Activated CD8-positive, alpha-beta memory T cell treated with anti-CD3 and anti-CD28 coated beads for 48 hours (primary cell): ENCODE data around the gene PLCB2.
A peak's percentile ranks its signal among the peaks of the same experiment; 100 is the strongest.

Experiments used
- DNase-seq, 3 experiments: peaks; one replicate each; pipeline ENCODE4 v3.0.0-alpha.2; 2020; ENCODE audit warnings: low read depth in 2 of 3, low spot score in 2 of 3

The PLCB2 gene

DNA sequence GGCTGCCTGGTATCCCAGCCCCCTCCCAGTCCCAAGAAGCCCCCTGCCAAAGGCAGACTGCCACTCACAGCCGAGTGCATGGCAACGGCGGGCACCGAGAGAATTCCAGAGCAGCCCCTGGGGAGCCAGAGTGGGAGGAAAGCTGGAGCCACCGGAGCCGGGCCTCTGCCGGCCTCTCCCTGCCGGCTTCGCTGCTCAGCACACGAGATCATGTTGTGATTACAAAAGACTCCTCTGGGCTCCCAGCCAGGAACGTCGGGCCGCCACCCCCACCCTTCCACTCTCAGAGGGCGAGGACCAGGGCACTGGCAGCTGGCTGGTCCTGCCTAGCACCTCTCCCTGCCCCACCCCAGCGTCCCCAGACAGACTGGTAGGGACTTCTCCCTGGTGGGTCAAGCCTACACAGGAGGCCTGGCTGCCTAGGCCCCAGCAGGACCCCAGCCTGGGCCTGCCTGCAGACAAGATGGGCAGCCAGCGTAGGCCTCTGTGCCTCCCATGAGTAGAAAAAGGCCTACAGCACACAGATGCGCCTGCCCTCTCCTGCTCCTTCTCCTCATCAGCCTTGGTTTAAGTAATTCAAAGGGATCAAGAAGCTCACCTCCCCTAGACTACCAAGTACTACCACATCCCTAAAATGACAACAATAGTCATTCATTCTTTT, 33.1 kb upstream of the PLCB2 start, which contains the start of gene CCDC9B:
TSS of gene CCDC9B (minus strand) at position 200 of the 661 bp plus-strand sequence. CDS start at position 80, 120 bp downstream.
- DNase-seq: no peak

DNA sequence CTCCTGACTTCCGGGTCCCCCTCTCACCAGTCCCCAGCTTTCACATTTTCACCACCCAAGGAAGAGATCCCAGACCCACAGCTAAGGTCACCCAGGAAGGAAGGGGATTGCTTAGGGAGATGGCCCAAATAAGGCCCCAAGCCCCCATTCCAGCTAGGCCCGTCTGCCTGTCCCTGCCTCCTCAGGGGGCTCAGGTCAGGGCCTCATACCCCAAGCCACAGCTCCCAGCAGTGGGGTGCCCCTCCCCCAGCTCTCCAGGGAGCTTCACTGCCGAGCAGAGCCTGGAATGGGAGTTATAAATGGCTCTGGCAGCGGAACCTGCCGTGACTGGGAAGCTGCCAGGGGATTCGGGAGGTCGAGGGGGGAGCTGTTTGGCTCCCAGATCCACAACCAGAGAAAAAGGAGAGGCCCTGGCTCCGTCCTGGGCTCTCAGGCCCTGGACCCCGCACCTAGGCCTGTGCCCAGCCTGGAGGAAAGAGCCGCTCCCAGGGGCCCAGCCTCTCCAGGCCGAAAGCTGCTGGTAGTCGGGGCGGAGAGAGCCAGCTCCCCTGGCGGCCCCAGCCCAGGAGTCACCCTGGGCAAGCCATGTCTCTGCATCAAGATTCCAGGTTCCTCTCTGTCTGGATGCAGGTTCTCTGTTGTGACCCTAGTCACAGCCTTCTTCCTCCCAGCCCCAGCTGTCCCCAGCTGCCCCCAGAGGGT, 32.5 kb upstream of the PLCB2 start:
- no peak for DNase-seq

DNA sequence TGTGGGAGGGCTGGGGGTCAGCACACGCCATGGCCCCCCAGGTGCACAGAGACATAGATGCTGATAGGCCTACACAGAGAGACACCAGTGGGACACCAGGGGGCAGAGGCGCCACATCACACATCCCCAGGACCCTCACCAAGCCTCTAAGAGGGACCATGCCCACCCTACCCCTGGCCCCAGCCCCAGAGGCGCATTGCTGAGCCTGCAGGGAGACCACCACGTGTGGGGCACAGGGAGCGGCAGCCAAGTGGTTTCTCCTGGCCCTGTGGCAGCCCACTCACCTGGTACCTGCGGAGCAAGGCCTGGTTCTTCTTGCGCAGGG, 31.8 kb upstream of the PLCB2 start:
- no peak for DNase-seq

DNA sequence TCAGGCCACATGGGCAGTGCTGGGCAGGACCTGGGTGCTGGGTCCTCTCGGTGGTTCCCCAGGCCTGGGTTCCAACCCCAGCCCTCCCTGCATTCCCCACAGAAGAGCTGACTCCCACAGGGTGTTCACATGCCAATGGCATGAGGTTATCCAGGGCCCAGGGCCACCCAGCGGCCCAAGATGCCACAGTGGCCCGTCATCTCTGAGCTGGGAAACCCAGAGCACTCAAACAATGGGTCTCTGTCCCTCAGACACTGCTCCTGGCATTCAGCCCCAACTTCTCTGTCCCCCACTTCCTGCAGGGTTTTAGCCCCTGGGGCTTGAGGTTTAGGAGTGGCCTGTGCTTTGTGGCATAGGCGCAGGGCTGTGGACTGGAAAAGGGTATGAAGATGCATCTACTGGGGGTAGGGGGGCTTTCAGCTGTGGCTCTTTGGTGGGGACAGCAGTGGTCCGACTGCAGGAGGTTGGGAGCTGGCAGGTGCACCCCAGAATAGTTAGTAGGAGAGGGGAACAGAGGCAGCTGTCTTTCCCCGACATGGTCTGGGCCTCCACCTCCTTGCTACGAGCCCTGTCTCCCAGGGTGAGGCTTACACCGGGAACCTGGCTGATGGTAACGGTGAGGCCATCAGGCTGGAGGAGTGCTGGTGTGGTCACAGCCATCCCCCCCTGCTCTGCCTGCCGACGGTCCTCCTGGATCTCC, 31.3 kb upstream of the PLCB2 start:
- DNase-seq: no peak

DNA sequence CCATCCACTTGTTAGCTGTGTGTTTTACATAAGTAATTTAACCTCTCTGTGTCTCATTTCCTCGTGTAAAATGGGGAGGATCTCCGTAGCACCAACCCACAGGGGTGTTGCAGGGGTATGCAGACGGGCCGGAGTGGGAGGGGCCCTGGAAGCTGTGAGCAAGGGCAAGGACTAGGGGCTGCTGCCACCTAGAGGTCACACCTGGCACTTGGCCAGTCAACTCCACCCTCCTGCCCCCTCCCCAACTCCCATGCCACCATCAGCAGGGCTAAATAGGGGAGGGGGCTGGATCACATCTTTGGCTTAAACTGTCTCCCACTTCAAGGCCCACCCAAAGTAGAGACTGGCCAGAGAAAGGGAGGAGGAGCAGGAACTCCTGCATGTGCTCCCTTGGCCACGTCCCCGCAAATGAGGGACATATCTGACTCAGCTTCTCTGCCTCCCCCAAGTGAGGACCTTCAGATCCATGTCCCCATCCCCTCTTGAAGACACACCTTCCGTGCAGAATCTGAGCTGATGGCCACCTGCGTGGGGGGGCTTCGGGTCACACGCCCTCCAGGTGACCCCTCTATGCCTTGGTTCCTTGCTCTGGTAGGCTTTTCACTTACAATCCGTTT, 30.4 kb upstream of the PLCB2 start:
- DNase-seq: peak in 2 of 3 experiments; percentile 47 to 50

DNA sequence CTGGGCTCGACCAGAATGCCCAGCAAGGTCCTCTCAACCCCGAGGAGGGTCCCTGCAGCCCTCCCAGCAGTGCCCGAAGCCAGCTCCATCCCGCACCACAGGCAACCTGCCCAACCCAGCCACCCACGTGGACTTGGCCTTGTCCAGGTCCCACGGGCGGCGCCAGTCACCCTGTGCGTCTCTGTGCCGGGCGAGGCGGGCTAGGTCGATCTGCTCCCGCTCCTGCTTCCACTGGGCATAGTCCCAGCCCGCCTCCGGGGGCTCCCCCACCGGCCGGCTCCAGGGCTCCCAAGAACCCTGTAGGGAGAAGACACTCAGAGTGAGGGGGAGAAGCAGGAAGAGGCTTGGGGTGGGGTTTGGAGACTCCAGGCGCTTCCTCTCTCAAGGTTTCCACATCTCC, 29.9 kb upstream of the PLCB2 start:
- no peak for DNase-seq

DNA sequence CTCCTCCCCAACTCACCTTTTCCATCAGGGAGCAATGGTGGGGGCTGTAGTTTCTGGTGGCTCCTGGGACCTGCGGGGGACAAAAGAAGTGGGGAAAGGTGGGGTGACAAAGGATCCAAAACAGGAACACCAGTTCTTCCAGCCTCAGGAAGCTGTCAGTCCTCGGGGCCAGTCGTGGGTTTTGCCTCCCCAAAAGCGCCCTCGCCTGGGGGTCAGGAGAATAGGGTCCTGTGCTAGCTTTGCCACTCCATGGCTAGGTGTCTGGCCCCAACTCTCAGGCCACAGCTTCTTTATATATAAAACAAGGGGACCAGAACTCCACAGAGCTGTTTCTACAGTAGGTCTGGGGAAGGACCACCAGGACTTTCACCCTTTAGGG, 29.0 kb upstream of the PLCB2 start:
- no peak for DNase-seq

DNA sequence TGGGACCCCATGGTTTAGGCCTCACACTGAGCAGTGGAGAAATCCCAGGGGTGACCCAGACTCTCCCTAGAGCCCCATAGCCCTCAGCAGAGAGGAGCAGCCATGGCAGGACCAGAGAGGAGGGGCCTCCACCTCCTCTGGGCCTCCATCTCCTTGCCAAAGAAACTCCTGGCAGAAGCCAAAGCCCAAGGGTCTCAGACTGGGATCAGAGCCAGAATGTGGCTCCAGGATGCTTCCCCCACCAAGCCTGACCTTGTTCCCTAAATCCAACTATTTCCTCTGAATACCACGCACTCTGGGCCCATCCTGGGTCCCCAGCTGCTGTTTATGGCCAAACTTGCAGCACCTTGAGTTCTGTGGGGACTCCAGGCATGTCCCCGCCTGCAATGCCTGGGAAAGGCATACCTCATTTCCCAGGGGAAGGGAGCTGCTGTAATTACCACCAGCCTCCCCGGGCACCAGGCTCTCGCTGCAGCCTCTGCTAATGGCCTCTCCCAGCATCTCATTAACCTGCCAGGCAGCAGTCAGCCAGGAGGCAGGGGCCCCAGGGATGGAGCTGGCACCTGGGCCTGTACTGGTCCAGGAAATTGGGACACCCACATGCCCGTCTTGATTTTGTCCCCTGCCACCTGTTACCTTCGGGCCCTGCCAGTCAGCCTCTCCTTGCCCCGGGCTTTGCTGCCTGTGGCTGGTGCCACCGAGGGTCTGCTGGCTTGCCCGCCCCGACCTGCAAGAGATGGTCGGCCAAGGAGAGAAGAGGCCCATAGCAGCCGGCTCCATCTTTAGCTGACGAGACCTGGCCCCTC, 28.4 kb upstream of the PLCB2 start:
- DNase-seq: no peak

DNA sequence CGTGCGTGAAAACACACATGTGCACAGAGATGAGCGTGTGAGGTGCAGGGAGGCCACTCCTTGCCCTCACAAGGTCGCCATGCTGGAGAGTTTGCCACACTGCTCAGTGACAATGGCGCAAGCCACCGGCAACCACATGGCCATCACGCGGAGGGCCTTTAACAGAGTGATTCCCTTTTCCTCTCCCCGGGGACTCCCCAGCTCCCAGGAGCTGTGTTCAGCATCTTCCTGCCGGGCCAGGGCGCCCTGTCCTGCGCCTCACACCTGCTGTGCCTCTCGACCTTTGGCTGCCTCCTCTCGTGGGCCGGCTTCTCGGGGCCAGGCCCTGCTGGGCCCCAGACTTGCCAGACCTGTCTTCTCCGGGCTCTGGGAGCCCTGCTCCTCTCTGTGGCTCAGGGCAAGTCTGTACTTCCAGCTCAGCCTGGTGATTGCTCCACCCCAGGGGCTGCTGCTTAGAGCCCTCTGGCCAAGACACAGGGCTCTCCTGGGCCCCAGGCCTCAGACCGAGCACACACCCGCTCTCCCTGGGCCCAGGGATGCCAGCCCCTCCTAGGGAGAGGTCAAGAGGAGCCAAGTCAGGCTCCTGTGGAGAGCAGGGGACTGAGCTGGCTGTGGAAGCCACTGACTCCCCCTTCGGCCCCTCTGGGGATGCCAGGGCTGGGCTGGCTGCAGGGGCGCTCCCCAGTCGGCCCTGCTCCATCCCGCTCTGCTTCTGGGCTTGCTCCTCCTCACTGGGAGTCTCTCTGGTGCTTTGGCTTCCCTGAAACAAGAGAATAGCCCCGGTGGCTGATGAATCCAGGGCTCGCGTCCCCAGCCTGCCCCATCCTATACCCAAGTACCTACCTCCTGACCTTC, 27.4 kb upstream of the PLCB2 start:
- DNase-seq: no peak

DNA sequence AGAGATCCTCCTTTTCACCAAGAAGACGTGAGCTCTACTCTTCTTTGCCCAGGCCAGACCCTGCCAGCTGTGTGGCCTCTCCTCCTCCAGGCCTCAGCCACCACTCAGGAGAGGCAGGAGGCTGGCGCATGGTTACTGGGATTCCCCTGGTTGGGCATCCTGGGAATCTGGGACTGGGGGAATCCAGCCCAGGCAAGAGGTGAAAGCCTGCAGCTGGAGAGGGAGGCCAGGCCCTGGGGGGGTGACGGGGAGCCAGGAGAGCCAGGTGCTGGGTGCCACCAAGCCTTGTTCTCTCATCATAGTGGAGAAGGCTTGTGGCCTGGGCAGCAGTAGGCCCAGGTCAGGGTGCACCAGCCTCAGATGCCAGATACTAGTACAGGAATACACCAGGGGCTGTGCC, 26.8 kb upstream of the PLCB2 start:
- DNase-seq: no peak

DNA sequence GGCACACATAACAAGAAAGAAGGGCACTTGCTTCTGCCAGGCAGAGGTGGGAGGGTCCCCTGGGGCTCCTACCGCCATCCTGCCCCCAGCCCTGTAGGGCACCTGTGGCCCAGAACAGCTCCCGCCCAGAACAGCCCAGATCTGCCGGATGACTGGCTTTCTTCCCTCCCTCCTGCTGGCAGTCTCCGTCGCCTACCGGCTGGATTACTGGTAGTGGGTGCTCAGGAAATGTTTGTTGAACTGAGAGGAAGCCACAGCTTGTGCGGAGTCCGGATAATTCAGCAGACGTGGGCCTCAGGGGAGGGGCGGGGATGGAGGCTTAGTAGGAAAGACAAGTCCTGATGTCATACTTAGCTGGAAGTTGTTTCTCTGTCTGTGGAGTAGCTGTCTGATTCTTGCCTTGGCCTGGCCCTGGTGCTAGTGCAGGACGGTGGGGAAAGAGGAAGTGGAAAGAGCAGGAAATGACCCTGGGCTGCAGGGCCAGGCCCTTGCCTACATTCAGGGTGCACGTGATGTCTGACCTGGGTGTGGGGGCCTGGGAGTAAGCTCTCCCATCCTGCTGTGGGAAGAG, 26.3 kb upstream of the PLCB2 start:
- no peak for DNase-seq

DNA sequence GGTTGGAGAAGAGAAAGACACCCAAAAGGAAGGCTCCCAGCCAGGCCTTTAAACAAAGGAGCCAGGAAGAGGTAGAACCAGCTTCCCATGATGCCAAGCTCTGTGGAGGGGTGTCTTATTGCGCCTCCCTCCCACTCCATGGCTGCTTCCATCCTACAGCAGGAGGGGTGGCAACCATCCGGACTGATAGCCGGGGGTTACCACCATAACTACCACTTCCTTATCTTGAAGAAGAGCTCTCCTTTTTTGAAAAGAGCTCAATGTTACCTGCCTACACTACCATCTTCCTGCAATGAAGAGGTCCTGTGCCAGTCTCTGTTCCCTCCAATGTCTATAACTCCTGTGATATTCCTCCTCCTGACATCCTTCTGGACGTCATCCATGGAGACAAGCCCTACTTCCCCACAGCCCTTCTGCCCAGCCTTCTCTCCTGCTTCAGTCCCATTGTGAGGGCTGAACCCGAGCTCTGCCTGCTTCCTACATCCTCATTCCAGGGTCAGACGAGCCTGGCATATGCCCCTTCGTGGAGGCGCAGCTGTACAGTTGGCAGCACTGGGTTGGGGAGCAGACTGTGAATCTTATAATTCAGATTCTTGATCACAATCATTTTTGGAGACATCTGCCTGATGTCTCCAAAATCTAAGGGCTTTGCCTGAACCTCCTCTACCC, 24.5 kb upstream of the PLCB2 start:
- no peak for DNase-seq

DNA sequence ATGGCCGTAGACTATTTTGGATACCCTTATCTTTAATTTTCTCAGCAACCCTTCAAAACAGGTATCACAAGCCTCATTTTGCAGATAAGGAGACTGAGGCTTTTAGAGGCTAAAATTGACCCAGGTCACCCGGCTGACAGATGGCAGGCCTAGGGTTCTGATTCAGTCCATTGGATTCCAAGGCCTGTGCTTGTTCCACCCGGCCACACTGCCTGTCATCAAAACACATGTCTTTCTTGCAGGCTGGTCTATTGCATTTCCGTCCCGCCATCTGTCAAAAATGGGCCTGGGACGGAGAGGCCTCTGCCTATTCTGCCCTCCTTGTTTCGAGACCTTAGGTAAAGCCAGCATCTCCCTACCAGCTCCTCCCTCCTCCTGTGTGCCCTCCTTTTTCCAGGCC, 23.9 kb upstream of the PLCB2 start:
- DNase-seq: no peak

DNA sequence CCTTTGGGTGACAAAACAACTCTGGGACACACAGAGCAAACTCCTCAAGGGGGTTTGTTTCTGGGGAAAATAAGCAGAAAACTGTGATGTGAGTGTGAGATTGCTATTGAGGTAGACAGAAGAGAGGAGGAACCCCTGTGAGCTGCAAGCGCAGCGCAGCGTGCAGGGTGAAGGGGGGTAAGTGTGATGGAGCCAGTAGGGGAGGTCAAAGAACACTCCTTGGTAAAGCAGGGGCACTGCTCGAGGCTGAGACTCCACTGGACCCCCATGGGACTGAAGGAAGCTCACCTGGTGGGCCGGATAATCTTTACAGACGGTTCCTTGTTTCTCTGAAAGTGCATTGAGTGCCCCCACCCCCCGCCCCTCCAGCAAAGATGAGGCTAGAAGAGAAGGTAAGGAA, 23.3 kb upstream of the PLCB2 start:
- DNase-seq: no peak

DNA sequence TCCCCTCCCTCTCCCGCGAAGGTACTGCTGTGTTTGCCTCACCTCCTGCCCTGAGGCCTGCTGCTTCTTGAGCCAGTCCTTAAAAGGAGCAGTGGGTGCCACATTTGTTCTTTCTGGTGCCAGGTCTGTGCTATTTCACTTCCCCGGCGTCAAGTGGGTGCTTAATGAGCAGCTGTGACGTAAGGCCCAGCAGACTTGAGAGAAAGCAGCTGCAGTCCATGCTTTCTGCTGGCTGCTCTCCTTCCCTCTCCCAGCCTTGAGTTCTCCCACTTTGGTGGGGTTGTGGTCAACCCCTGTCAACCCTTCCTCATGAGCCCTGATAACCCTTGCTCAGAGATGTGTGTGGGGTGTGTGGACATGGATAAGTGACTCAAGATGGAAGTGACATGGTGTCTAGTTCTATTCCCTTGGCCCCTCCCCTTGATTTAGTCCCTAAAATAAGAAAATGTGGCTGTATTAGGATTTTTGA, 22.7 kb upstream of the PLCB2 start:
- DNase-seq: no peak

DNA sequence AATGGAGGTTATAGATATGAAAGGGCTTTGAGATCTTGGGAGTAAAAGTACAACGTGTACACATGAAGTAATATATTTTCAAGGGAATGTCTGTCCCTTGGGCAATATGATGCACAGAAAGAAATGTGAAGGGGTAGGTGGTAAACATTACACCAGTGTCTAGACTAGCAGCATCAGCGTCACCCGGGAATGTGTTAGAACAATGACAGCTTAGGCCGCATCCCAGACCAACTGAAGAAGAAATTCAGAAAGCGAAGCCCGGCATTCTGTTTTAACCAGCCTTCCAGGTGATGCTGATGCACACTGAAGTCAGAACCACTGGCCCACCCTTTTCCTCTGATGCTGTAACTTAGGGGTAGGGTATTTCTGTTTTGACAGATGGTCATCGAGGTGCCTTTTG, 22.1 kb upstream of the PLCB2 start:
- DNase-seq: no peak

DNA sequence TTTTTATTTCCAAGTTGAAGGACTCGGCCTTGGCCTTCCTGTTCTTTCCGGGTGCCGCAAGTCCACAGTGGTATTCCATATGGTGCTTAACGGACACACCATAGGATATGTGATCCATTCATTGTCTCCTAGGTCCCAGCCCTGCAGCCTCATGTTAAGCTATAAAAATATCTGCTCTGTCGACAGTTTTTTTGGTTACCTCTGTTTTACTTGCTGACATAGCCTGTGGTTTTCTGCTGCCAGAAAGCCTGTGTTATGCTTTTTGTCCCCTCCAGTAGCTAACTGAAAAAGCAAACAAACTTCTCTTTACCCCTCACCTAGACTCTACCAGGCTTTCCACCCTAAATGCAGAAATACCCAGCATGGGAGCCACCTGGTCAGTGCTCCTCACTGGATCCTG, 21.0 kb upstream of the PLCB2 start:
- no peak for DNase-seq

DNA sequence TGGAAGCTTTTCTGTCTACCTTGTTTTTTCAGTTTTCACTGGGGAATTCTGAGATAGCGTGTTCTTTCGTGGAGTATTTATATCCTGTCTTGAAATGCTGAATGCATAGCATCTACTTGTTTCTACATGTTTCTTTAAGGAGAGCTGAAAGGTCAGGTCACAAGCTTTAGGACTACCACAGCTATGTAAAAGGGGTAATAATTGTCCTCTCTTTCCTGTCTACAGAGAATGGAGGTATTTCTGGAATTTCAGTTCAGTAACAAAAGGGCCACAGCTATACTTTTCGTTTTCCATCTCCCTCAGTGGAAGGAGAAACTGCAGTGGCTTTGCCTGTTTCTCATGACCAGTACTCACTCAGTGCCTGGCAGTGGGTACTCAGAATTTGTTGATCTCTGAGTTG, 20.4 kb upstream of the PLCB2 start:
- no peak for DNase-seq

DNA sequence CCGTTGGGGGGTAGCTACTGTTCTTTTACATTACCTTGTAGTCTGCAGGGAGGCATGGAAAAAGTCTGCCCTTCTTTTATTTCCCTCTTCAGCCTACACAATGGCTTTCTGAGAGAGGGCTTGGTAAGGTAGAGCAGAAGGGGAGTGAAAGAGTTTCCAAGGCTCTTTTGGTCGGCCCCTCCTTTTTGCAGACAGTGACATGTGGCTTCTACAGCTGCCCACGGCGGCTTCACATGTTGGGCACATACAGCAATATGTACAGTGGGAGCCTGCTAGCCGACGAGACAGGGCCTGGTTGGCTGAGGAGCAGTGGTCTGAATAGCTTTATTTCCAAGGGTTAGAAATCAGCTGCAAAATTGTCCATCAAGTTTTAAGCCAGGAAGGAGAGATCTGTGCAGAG, 19.7 kb upstream of the PLCB2 start:
- DNase-seq: no peak
